T-helper 9 cell (primary cell): Measurements from ENCODE around the gene RDH11.
"Not testable (repeated sequence)": the region's sequence is repeated elsewhere in the genome, so short reads cannot be mapped to it uniquely, and the experiment has no call there.

Experiments used
- DNase-seq: peaks from one replicate; pipeline ENCODE4 v3.0.0-alpha.2; 2020

RDH11 gene

DNA sequence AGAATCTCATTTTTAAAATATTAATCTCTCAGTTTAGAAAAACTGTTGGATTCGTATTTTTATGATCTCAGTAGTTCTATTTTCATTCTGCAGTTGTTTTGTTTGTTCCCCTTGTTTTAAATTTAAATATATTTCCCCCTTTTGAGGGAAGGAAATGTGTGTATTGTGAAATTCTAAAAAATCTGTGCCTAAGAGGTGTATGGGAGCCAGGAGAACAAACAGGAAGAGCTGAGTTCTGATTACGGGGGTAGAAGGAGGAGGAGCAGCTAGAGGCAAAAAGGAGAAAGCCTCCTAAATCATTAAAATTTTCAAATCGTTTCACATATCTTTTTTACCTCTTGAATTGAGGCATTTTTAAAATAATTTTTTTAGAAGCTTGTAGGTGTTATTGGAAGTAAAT, 8.4 kb upstream of the RDH11 start:
- DNase-seq = no peak

DNA sequence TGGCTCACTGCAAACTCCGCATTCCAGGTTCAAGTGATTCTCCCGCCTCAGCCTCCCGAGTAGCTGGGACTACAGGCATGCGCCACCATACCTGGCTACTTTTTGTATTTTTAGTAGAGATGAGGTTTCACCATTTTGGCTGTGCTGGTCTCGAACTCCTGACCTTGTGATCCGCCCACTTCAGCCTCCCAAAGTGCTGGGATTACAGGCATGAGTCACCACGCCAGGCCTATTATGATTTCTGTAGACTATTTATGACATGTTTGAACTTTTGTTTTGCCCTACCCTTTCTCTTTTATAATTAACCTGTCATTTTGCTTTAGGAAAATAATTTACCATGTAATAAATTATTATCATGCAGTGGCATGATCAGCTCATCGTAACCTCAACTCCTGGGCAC, 5.9 kb upstream of the RDH11 start, which contains the start of gene RDH12:
Gene RDH12, plus strand, starts transcription at position 395 of the 400 bp plus-strand sequence. CDS start 20,757 bp downstream, outside the sequence.
- not testable (repeated sequence) for DNase-seq

DNA sequence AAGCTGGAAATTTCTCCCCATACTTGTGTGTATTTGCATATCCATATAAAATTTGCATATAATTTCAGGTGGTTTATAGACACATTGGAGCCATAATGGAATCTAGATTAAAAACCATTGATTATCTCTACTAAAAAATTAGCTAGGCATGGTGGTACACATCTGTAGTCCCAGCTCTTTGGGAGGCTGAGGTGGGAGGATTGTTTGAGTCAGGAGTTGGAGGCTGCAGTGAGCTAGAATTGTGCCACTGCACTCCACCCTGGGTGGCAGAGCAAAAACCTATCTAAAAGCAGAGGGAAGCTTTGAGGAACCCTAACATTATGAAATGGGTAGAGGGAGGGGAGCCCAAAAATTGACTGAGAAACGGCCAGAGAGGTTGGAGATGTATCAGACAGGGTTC, 2.6 kb upstream of the RDH11 start:
- no peak for DNase-seq

DNA sequence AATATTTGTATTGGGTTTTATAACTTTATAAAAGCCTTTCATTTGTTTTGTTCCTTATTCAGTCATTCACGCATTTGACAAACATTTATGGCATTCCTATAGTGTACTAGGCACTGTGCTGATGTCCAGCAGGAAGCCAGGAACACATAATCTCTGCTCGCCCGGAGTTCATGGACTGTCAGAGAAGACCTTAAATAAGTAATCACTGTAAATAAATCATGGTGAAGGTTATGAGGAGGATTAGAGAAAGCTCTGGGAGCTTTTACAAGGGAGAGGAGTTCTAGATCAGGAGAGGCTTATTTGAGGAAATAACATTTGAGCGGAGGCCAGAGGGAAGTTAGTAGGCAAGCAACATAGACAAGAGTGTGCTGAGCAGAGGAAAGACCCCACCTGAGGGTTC, 1.4 kb upstream of the RDH11 start:
- DNase-seq = no peak

DNA sequence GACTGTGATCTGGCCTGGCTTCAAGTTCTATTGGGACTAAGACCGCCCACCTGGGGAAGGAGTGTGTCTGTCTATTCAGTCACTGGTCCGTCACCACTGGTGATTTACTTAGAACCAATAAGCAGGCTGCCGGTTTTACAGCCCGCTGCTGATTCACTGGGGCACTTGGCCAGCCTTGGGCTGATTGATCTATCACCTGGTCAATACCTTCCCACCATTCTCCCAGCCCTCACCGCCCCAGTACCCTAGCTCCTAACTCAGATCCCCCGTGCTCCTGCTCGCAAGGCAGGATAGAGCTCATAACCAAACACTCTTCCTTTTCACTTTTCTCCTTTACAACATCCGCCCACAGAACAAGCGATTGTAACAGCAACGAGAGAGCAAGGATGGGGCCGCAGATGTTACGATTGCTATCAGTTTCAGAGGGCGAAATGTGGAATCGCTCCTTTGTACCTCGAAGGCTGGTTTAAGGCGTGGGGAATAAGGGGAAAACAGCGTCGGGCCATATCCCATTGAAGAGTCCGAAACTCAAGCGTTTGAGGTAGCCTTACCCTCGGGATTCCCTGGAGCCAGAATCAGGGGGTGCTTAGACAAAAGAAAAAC, 672 bp downstream of the RDH11 start:
- peak; percentile 45 for DNase-seq

DNA sequence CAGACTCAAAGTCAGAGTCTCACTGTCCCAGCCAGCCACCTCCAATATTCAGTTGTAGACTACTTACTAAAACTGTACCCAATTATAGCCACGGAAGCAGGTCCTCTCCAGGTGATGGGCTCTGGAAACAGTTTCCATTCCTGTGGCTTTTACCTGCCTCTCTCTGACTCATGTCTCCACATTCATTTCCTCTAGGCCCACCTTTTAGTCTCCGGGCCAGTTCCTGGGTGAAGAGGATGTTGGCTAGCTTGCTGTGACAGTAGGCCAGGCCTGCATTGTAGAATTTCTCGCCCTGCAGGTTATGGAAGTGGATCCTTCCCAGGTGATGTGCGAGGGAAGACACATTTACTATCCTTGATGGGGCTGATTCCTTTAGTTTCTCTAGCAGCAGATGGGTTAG, 5.6 kb downstream of the RDH11 start:
- DNase-seq = no peak

DNA sequence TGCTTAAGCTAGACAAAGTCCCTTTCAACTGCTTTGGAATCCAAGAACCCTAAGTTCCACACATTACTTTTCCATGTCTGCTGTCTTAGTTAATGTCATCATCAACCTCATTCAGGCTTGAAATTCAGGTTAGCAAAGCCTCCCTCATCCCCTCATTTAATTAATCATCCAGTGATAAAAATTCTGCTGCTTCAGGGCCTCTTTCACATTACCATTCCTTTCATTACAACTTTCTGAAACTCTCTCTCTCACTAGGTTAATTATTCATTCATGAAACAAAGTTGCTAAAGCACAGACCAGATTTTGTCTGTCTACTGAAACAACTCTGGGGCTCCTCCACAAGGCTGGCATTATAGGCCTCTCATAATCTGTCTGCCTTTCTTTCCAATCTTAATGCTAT, 11.7 kb downstream of the RDH11 start:
- no peak for DNase-seq

DNA sequence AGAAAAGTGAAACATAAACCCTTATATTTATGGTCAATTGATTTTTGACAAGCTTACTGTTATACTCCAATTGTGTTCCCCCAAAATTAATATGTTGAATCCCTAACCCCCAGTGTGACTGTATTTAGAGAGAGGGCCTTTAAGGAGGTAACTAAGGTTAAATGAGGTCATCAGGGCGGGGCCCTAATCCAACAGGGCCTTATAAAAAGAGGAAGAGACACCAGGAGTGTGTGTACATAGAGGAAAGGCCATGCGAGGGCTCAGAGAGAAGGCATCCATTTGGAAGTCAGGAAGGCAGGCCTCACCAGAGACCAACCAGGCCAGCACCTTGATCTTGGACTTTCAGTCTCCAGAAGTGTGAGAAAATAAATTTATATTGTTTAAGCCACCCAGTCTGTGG, 14.6 kb downstream of the RDH11 start:
- no peak for DNase-seq

DNA sequence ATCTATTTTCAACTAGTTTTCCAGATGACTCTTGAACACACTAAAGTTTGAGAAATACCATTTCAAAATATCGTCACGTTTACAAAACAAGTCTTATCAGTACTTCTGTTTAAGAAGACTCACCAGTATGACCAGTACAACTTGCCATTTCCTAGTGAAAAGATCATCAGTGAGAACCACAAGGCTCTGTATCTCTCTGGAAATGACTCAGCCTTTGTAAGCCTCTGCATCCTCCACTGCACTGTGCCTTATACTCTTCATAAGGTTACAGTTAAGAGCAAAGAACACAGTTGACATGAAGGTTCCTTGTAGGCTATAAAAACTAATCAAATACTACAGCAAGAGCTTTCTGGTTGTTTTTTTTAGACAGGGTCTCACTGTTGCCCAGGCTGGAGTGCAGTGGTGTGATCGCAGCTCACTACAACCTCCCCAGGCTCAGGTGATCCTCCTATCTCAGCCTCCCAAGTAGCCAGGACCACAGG, 15.4 kb downstream of the RDH11 start:
- DNase-seq = no peak

DNA sequence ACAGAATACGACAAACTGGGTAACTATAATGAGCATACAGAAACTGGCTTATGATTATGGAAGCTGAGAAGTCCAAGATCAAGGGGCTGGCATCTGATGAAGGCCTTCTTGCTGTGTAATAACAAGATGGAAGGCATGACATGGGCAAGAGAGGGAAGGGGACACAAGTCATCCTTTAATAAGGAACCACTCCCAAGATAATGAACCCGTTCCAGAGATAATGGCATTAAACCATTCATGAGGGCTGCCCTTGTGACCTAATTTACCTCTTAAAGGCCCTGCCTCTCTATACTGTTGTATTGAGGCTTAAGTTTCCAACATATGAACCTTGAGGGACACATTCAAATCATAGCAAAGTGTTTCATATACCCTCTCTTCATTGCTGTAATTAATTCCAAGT, 16.6 kb downstream of the RDH11 start:
- no peak for DNase-seq

DNA sequence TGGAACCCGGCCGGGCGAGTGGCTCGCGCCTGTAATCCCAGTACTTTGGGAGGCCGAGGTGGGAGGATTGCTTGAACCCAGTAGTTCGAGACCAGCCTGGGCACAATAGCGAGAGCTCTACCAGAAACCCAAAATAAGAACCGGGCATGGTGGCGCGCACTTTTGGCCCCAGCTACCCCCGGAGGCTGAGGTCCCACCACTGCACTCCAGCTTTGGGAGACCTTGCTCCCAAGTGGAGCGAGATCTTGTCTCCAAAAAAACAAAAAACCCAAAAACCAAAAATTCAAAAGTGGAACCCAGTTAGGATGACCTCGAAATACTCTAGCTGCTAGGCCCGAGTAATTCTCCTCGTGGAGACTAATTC, 20.4 kb downstream of the RDH11 start:
- DNase-seq = no peak

DNA sequence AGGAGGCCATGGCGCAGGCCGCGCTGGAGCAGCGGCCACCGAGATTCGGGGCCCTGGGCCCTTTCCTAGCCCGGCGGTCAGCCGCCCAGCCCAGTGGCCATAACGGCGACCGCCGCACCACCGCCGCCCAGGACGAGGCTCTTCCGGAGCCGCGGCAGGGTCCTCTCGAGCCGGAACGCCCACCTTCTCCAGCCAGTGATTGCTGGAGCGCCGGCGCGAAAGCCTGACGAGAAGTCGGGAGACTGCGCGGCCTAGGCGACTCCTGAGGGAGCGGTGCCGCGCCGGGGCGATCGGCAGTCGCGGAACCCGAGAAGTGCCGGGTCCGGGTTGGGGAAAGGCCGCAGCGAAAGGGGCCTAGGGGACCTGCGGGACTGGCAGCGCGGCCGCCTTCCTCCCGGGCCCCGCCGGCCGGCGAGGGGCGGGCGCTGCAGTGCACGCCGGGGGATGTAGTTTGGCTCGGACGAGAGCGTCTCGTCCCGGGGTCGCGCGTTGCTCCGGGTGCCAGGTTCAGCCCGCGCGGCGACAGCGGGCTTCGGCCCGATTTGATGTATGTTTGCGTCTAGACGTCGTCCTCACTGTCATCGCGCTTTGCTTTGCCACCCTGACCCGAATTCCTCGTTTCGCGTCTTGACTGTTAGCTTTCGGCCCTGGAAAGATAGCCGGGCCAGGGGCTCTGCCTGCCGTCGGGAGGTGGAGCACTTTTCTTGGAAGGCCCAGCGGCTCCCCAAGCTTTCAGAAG, 20.9 kb downstream of the RDH11 start, which contains the start of gene VTI1B:
Gene VTI1B, minus strand, starts transcription at position 153 of the 739 bp plus-strand sequence. Its CDS starts 143 bp downstream, at position 10.
- DNase-seq = peak; percentile 73

DNA sequence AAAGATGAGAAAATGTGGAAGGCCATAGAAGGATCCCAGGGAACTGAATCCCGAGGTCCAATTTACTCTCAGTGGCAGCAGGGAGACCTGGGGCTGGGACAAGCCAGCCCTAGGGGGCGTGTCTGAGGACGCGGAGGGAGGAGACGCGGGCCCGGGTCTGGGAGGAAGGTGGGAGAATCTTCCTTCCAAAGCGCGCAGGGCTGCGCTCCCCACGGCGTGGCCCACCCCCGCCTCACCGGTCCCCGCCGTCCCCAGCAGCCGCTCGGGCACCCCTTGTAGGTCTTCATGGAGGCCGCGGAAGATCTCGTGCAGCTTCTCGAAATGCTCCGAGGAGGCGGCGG, 21.5 kb downstream of the RDH11 start:
- peak; percentile 57 for DNase-seq

DNA sequence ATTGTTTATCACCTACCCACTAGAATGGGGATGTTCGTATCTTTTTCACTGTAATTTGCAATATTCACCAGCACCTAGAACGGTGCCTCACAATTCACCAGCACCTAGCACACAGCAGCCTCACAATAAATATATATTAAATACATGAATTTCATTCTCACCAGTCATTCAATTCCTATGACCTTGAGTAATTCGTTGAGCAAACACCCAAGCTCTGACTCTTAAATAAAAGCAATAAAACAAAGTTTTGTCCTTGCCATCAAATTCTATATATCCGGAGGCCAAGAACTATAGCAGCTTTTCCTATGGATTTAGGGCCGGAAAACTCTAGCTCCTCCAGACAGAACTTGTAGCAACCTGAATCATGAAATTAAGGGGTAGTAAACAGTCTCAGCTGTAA, 22.1 kb downstream of the RDH11 start:
- no peak for DNase-seq

DNA sequence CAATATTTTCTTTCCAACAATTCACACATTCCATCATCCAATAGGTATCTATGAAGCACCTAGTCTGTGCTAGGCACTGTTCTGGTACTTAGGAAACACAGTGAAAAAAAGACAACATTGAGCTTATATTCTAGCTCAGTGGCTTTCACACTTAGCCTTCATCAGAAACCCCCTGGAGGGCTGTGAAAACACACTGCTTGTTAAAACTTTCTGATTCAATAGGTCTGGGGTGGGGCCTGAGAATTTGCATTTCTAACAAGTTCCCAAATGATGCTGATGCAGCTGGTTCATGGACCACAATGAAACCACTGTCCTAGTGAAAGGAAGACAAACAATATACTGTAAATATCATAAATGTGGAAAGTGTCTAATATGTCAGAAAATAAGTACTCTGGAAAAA, 27.0 kb downstream of the RDH11 start:
- no peak for DNase-seq

DNA sequence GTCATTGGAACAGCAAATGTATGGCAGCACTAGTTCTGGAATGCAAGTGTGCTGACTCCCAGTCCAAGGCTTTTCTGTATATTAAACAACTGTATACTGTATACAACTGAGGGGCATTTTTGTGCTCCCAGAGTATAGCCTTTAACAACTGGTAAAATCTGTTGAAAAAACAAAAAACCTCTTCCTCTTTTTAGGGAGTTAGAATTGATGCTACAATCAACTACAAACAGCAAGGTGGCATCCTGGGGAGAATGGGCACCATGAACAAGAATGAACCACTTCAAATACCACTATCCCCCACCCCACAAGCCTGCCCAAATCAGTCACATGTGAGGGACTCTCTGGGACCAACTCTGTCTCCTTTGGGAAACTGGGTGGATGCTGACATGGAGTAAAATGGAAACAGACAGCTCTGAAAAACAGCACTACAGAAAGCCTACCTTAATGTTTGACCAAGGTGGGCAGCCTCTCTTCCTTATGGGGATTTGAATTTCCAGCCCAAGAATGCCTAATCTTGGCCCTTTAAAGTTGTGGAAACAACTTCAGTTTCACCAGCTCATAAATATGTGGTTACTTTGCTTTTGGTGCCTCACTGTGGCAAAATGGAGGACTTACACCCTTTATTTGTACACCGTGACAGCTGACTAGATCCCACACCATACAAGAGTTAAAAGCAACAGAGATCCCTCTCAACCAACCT, 28.7 kb downstream of the RDH11 start:
- DNase-seq = no peak

DNA sequence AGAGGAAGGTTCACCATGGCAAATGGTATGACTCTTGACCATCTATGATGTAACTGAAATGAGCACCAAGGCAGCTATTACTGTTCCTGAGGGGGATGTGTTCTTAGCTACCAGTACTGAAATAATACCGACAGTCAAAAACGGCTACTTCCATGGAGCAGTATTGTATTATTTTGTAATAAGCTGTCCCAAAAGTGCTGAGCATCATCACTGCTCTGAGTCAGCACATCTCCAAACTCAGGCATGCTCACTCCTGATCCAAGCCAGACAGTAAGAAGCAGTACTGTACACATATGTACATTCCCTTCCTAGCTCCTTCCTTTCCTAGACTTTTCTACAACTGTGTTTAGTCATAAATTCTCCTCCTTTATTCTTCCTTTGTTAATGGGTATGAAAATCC, 29.7 kb downstream of the RDH11 start:
- no peak for DNase-seq

DNA sequence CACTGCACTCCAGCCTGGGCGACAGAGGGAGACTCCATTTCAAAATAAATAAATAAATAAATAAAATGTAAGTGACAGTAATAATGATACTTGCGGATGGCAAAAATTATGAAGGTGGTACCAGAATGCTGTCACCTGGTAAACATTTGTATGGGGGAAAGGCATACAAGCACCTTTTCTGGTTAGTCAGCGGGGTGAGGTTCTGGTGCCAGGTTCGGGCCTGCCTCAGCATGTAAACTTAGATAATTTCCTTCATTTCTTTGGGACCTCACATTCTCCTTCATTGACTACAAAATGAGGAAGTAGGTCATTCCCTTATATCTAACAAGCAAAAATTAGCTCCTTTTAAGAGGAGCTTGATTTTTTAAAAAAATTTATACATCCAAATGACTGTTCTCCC, 31.9 kb downstream of the RDH11 start:
- DNase-seq = no peak

DNA sequence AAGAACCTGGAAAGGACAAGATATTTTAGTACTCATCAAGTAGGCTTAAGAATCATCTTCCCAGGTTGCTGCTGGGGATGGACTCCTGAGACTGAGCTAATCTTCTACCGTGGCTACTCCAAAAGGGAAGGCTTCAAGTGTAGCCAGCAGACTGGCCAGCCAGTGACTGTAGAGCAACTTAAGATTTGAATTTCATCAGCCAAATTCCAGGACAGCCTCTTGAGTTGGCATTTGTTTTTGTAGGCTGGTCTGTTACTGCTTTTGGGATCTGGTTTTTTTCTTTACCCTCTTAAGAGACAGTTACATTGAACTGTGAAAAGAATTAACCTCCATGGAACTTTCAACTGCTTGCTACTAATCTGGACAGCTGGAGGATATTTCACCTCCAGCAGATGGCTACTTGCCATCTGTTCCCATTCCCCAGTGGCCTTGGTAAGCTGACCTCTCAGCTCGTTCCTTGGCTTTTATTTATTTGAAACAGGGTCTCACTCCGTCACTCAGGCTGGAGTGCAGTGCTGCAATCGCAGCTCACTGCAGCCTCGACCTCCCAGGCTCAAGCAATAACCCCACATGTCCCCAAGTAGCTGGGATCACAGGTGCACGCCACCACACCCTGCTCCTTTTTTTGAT, 41.8 kb downstream of the RDH11 start:
- DNase-seq = no peak

DNA sequence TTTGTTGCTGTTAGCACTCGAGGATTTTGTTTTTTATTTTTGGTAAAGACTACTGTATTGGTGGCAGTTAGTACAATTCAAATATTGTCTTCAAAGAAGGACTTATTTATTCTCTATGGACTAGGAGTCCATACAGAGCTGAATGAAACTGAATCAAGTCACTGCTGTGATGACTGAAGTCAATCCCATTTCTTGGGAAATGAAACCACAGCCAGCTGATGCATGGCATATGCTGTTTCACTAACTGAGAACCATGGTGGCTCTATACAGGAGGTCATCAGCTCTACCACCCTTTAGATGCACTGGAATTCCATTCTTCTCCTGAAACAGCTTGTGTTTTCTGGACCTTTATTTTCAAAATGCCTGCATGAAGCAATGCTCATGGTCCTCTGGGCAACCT, 43.4 kb downstream of the RDH11 start:
- no peak for DNase-seq

DNA sequence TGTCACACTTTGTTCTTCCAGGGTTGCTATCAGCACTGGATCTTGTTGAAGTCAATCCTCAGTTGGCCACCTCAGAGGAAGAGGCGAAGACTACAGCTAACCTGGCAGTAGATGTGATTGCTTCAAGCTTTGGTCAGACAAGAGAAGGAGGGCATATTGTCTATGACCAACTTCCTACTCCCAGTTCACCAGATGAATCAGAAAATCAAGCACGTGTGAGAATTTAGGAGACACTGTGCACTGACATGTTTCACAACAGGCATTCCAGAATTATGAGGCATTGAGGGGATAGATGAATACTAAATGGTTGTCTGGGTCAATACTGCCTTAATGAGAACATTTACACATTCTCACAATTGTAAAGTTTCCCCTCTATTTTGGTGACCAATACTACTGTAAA, 44.9 kb downstream of the RDH11 start:
- no peak for DNase-seq

DNA sequence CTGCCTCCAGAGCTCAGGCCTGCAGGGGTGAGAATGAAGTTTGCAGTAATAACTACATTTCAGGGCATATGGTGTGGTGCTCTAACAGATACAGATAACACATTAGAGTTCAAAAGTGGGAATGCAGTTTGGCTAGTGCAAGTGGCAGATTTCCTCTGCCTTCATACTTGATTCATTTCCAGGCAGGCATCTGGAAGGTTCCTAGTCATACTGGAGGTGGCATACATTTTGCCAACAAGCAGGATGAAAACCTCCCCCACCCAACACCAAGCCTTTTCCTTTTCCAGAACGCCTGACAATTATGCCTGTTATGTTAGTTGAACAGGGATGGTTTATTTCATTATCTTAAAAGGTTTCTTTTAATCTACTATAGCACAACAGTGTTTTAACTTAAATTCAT, 45.4 kb downstream of the RDH11 start:
- DNase-seq = no peak

DNA sequence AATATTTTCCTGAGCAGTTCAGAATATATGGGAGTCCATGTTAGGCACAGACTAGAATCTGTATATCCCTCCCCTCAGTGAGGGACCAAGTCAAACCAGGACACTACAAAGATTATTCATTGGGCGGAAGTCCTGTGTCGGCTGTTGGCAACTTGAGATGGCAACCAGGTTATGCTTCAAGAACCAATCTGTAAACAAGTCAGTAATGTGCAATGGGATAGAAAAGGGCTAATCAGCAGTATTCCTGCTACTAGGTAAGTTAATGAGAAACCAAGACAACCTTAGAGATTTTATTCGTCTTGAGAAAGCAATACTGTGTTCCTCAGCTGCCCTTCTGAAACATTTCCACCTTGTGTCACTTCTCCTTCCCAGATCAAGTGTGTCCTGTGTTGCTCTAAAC, 49.4 kb downstream of the RDH11 start:
- DNase-seq = no peak

DNA sequence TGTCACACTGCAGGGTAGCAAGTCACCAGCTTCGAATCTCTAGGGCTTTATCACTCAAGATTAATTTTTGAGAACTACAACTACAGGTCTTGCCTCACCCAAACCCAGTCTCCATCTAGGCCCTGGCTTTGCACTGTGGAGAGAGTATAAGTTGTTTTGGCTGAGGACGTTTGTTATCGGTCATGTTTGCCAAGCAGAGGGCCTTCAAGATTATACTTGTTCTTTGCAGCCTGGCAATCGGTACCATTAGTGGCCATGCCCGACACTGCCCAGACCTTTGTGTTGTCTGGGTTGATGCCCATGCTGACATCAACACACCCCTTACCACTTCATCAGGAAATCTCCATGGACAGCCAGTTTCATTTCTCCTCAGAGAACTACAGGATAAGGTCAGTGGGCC, 50.1 kb downstream of the RDH11 start:
- no peak for DNase-seq
